Lower leg skin (tissue), 3 donors: ENCODE measurements around the gene PHIP.

Experiments
- CTCF ChIP-seq, 3 donors: fragments of 450-650 bp; IDR thresholded peaks; one replicate each; pipeline ENCODE4 v1.5.1; 2016; ENCODE audit warnings: antibody characterized with exemption in 3 of 3, mild to moderate bottlenecking in 3 of 3, moderate library complexity in 2 of 3
- POLR2A ChIP-seq, 2 donors: fragments of 450-650 bp; IDR thresholded peaks; one replicate each; pipeline ENCODE4 v1.6.1; 2016 to 2017; ENCODE audit warnings: antibody characterized with exemption in 2 of 2, mild to moderate bottlenecking in 1 of 2, moderate library complexity in 1 of 2

GRCh38 chr6:79076782-79077641 is 1.0 kb downstream of the PHIP start:
- no peak for TF ChIP-seq CTCF (IDR thresholded peaks at IDR 0.05)
- TF ChIP-seq POLR2A (IDR thresholded peaks at IDR 0.05), result no peak
